ENCODE data around the gene CHCHD6. TPM values are rescaled to one million over a fixed set of nuclear protein-coding genes. Genes with fewer than 3 reads are reported as not detected.

CHCHD6 gene
- total RNA-seq, 1 experiment from 2014 or later, result 65.9 TPM

DNA sequence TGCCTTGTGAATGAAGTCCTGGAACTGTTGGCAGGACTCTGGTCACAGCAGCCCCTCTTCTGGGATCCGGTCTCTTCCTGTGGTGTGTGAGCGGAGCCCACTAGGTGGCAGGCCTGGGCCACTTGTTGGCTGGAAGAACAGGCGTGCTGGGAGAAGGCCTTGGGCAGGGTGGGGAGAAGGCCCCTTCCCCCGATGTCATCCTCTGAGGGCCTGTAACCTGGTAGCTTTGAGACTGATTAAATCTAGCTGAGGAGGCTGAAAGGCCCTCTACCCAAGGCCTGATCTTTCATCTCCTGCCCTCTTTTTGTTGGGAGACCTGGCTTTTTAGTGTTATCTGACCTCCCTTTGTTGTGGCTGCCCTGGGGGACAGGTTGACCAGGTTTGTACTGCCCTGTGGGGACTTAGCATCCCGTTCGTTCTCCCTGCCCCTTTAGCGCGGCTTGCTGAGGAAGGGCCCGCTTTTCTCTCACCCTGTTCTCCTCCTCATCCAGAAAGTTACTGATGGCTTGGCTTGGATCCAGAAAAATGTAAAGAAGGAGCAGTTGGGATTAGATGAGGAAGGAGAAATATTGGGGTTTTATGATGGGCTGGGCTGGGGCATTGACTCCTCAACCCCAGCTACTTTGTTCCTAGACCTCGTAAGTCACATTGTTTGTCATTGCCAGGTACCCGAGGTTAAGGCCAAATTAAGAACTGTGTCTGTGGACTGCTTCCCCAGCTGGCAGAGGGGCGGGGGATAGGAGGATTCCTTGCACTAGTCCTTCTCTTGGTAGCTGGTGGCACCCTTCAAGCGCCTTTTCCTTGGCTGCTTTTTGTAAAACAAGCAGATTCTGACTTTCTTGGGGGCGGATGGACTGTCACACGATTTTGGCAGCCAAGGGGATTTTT, 48.5 kb downstream of the CHCHD6 start:
- peak; percentile 61 for DNase-seq (ENCODE audit: low read depth)
- in situ Hi-C loops (cut with HindIII; ENCODE audit: low pct_unique_long_range_greater_than_20kb, low sequenced_read_pairs), result no loop called here

- no peak for DNase-seq (ENCODE audit: low read depth)
- in situ Hi-C loops (cut with HindIII; ENCODE audit: low pct_unique_long_range_greater_than_20kb, low sequenced_read_pairs), result no loop called here
These were observed 49.4 kb downstream of the CHCHD6 start for GRCh38 chr3:126753191-126754160.

DNA sequence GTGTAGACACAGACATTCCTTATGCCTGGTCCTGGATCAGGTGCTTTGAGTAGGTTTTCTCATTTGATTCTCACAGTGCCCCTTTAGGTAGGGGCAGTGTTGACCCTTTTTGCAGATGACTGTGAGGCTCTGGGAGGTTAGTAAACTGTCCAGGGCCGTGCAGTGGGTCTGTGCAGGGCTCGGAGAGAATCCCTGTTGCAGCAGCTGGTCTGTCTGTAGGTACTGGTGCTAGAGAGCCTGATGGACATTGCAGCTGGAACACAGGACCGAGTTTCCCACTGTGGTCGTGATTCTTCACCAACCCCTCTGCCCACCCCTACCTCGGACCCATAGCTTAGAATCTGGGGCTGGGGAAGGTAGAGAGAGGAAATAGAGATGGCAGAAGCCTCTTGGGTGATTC, 51.8 kb downstream of the CHCHD6 start:
- in situ Hi-C loops (cut with HindIII; ENCODE audit: low pct_unique_long_range_greater_than_20kb, low sequenced_read_pairs), result no loop called here
- no peak for DNase-seq (ENCODE audit: low read depth)

DNA sequence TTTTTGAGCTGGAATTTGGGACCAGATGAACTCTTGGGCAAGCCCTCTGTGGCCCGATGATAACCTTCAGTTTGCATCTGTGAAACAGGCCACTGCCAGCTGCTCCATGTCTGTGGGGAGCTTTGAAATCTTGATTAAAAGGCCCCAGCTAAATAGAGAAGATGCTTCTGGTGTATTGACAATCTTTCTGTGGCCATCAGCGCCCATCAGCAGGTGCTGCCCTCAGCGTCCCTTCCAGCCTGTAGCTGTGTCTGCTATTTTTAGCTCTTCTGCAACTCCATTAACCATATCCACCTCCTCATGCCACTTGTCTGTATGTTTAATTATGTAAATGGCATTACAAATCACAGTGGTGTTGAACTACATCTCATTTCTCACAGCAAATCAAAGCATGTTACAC, 54.0 kb downstream of the CHCHD6 start:
- DNase-seq (ENCODE audit: low read depth), result no peak
- in situ Hi-C loops (cut with HindIII; ENCODE audit: low pct_unique_long_range_greater_than_20kb, low sequenced_read_pairs), result no loop called here

GRCh38 chr3:126758882-126759281, 54.8 kb downstream of the CHCHD6 start:
- in situ Hi-C loops (cut with HindIII; ENCODE audit: low pct_unique_long_range_greater_than_20kb, low sequenced_read_pairs), result no loop called here
- DNase-seq (ENCODE audit: low read depth), result no peak

DNA sequence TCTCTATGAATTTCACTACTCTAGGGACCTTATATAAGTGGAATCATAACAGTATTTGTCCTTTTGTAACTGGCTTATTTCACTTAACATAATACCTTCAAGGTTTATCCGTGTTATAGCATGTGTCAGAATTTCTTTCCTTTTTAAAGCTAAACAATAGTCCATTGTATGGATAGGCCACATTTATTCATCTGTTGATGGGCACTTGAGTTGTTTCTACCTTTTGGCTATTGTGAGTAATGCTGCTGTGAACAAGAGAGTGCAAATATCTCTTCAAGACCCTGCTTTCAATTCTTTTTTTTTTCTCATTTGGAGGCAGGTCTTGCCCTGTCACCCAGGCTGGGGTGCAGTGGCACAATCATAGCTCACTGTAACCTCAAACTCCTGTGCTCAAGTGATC, 56.5 kb downstream of the CHCHD6 start:
- in situ Hi-C loops (cut with HindIII; ENCODE audit: low pct_unique_long_range_greater_than_20kb, low sequenced_read_pairs), result no loop called here
- no peak for DNase-seq (ENCODE audit: low read depth)

GRCh38 chr3:126763035-126763434, 59.0 kb downstream of the CHCHD6 start:
- no peak for DNase-seq (ENCODE audit: low read depth)
- in situ Hi-C loops (cut with HindIII; ENCODE audit: low pct_unique_long_range_greater_than_20kb, low sequenced_read_pairs), result no loop called here

DNA sequence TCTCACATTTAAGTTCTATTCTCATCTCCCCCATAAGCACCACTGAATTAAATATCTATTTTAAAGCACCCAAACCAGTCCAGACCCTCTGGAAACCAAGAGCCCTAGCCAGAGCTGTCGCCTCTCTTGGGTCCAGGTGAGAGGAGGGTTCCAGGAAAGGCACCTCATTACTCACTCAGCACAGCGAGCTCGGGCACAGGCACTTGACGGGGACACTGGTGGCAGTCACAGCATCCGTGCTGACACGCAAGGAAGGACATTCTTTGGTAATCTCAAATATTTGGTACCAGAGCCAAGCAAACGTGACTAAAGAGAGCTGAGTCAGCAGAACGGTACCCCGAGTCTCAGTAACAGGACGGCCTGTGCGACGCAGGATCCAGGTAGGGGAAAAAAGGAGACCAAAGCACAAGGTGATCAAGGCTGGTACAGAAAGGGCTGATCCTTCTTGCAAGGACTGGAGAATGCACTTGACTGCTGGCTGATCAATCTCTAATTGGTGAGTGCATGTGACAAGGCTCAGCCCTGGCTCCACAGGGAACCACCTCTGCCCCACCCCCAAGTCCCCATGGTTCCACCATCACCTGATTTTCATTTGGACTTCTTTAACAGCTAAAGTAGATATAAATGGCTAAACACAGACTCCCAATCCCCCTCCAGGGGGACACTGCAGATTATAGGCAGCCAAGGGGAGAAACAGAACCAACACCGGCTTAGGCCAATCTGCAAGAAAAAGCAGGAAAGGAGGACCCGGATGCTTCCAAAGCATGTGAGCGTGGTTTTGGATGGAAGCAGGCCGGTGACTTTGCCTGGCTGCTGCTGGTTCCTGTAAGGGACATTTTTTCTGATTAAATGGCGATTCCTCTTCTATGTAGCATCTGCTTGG, 61.4 kb downstream of the CHCHD6 start:
- in situ Hi-C loops (cut with HindIII; ENCODE audit: low pct_unique_long_range_greater_than_20kb, low sequenced_read_pairs), result no loop called here
- DNase-seq (ENCODE audit: low read depth), result no peak

GRCh38 chr3:126766653-126767052, 62.6 kb downstream of the CHCHD6 start:
- in situ Hi-C loops (cut with HindIII; ENCODE audit: low pct_unique_long_range_greater_than_20kb, low sequenced_read_pairs), result no loop called here

DNA sequence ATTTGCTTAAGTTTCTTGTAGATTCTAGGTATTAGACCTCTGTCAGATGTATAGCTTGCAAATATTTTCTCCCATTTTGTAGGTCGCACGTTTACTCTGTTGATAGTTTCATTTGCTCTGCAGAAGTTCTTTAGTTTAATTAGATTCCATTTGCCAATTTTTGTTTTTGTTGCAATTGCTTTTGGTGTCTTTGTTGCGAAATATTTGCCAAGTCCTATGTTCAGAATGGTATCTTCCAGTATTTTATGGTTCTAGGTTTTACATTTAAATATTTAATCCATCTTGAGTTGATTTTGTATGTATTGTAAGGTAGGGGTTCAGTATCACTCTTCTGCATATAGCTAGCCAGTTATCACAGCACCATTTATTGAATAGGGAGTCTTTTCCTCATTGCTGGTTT, 64.9 kb downstream of the CHCHD6 start:
- in situ Hi-C loops (cut with HindIII; ENCODE audit: low pct_unique_long_range_greater_than_20kb, low sequenced_read_pairs), result no loop called here
- DNase-seq (ENCODE audit: low read depth), result no peak

More at GRCh38 chr3:126766653-126767052, 62.6 kb downstream of the CHCHD6 start:
- no peak for DNase-seq (ENCODE audit: low read depth)

GRCh38 chr3:126770096-126770495, 66.1 kb downstream of the CHCHD6 start:
- DNase-seq (ENCODE audit: low read depth), result no peak
- in situ Hi-C loops (cut with HindIII; ENCODE audit: low pct_unique_long_range_greater_than_20kb, low sequenced_read_pairs), result no loop called here

- no peak for DNase-seq (ENCODE audit: low read depth)
- in situ Hi-C loops (cut with HindIII; ENCODE audit: low pct_unique_long_range_greater_than_20kb, low sequenced_read_pairs), result no loop called here
These were observed 69.1 kb downstream of the CHCHD6 start for GRCh38 chr3:126773167-126773566.

- in situ Hi-C loops (cut with HindIII; ENCODE audit: low pct_unique_long_range_greater_than_20kb, low sequenced_read_pairs), result no loop called here
- DNase-seq (ENCODE audit: low read depth), result no peak
These were observed 69.7 kb downstream of the CHCHD6 start for GRCh38 chr3:126773783-126774182.

GRCh38 chr3:126777366-126777765, 73.3 kb downstream of the CHCHD6 start:
- in situ Hi-C loops (cut with HindIII; ENCODE audit: low pct_unique_long_range_greater_than_20kb, low sequenced_read_pairs), result no loop called here
- no peak for DNase-seq (ENCODE audit: low read depth)

GRCh38 chr3:126780666-126781065, 76.6 kb downstream of the CHCHD6 start:
- in situ Hi-C loops (cut with HindIII; ENCODE audit: low pct_unique_long_range_greater_than_20kb, low sequenced_read_pairs), result no loop called here
- no peak for DNase-seq (ENCODE audit: low read depth)

DNA sequence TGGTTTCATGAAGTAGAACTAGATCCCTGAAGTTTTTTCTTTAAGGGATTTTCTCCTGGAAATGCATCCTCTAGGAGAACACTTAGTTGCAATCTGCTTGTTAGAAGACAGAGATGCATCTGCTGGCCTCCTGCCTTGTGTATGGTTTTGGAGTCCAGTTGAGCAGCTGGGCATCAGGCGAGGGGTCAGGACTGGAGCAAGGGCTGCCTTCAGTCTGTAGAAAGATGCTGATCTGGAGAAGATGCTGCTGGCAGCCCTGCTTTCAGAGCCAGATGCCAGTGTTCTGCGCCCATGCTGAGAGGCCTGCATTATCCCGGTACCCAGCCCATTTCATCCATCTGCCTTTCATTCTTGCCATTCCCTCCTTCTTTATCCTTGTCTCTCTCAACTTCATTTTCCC, 77.4 kb downstream of the CHCHD6 start:
- DNase-seq (ENCODE audit: low read depth), result no peak
- in situ Hi-C loops (cut with HindIII; ENCODE audit: low pct_unique_long_range_greater_than_20kb, low sequenced_read_pairs), result no loop called here

- in situ Hi-C loops (cut with HindIII; ENCODE audit: low pct_unique_long_range_greater_than_20kb, low sequenced_read_pairs), result no loop called here
- peak; percentile 31 for DNase-seq (ENCODE audit: low read depth)
These were observed 78.0 kb downstream of the CHCHD6 start for GRCh38 chr3:126781889-126782491.

DNA sequence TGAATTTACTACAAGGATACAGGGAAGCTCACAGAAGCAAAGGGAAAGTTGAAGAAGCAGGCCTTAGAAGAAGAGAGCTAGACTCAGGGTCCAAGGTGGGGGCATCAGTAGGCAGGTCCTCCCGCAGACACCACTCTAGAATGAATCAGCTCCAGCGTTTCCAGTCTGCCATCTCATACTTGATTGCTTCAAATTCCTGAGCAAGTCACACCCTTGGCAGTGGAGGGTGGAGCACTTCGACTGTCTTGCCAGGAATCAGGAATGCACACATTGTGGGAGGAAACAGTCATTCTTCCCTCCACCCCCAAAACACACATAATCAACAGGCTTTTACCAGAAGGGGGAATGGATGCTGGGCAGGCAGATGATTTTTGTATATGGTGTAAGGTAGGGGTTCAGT, 78.5 kb downstream of the CHCHD6 start:
- peak; percentile 78 for DNase-seq (ENCODE audit: low read depth)
- in situ Hi-C loops (cut with HindIII; ENCODE audit: low pct_unique_long_range_greater_than_20kb, low sequenced_read_pairs), result no loop called here

Data from Caki2 (cell line).